Naive thymus-derived CD8-positive, alpha-beta T cell (primary cell): Measurements from ENCODE around the gene SCYL1. TPM values are rescaled to one million over a fixed set of nuclear protein-coding genes. Genes with fewer than 3 reads are reported as not detected.
"Not testable (repeated sequence)": the region's sequence is repeated elsewhere in the genome, so short reads cannot be mapped to it uniquely, and the experiment has no call there.

Source experiments
- ATAC-seq, 2 donors: fragments of 150-1000 bp; cut with Tn5 transposase in 1 of 2; sonication (Bioruptor Pico), chemical (Tn5 transposase) in 1 of 2; 1 replicate in 1 of 2; 2 replicates in 1 of 2; pipeline ENCODE4 v1.10.0; 2021; ENCODE audit warnings: mild to moderate bottlenecking in 2 of 2, moderate library complexity in 2 of 2
- POLR2A ChIA-PET: fragments of 350-600 bp; sonication (Branson Sonifier 250); formaldehyde crosslinking; loops from one replicate; lab custom pipeline; 2021; ENCODE audit warnings: antibody characterized with exemption; lab: Charles Lee
- DNase-seq, 10 donors: peaks; one replicate each; pipeline versions ENCODE4 v3.0.0 to v3.0.0-alpha.2; 2020 to 2022
- H3K27ac Mint-ChIP-seq, 10 donors: one replicate each; pipeline ENCODE4 v1.8.0; 2020 to 2022; ENCODE audit warnings: mild to moderate bottlenecking in 10 of 10, mixed read lengths in 10 of 10, moderate library complexity in 4 of 10, inconsistent platforms in 1 of 10
- H3K27me3 Mint-ChIP-seq, 5 donors: one replicate each; pipeline ENCODE4 v1.8.0; 2021 to 2022; ENCODE audit warnings: mixed read lengths in 5 of 5
- H3K36me3 Mint-ChIP-seq, 3 donors: one replicate each; pipeline ENCODE4 v1.8.0; 2020 to 2022; ENCODE audit warnings: mixed read lengths in 3 of 3, mild to moderate bottlenecking in 2 of 3, inconsistent platforms in 1 of 3
- H3K4me1 Mint-ChIP-seq, 4 donors: one replicate each; pipeline ENCODE4 v1.8.0; 2021 to 2022; ENCODE audit warnings: mixed read lengths in 4 of 4
- H3K4me3 Mint-ChIP-seq, 10 donors: one replicate each; pipeline ENCODE4 v1.8.0; 2020 to 2022; ENCODE audit warnings: mild to moderate bottlenecking in 10 of 10, mixed read lengths in 10 of 10, moderate library complexity in 6 of 10, inconsistent platforms in 1 of 10
- H3K9me3 Mint-ChIP-seq, 9 donors: one replicate each; pipeline ENCODE4 v1.8.0; 2020 to 2022; ENCODE audit warnings: mixed read lengths in 9 of 9, mild to moderate bottlenecking in 3 of 9, inconsistent platforms in 1 of 9, moderate library complexity in 1 of 9
- polyA plus RNA-seq, 3 donors: library from polyadenylated mRNA; unstranded; fragments of 300-500 nt; fragmentation: Illumina TruSeq; gene quantifications; one replicate each; pipeline ENCODE4 v1.2.3, GENCODE V29; 2021
- total RNA-seq, 8 experiments: library from RNA in 2 of 8; stranded (reverse) in 2 of 8; gene quantifications; one replicate each; pipeline ENCODE4 v1.2.3 and lab custom pipeline; 2021 to 2026

Gene SCYL1
- total and polyA plus RNA-seq, 5 experiments from 2014 or later, result 23.2 to 70.6 (median 41.5) TPM

GRCh38 chr11:65558930-65559509, 34.1 kb downstream of the SCYL1 start:
- ATAC-seq (no peak), DNase-seq (no peak)
- H3K27me3 Mint-ChIP-seq, result no peaks in the 10 kb centered on the region
- peaks cover 38 to 67% (median 67%) of the 10 kb centered on the region in 4 donors for H3K4me1 Mint-ChIP-seq
- H3K27ac Mint-ChIP-seq, result peak overlapping the region; percentile 80 to 93 (median 86)
- no peaks in the 10 kb centered on the region for H3K36me3 Mint-ChIP-seq
- H3K4me3 Mint-ChIP-seq, result peak overlapping the region; percentile 61 to 91 (median 69)
- H3K9me3 Mint-ChIP-seq, result no peaks in the 10 kb centered on the region
- POLR2A ChIA-PET, result interaction anchor here (0.6 to 6.3 kb wide), 11 partner anchors 8 to 61 kb away, joined by 3 to 67 read pairs (median 7); partner anchors contain the start of genes EHBP1L1, FAM89B, MALAT1 and PCNX3

GRCh38 chr11:65559535-65559934, 34.7 kb downstream of the SCYL1 start:
- peak overlapping the region; percentile 43 to 91 (median 62) for H3K4me3 Mint-ChIP-seq
- H3K36me3 Mint-ChIP-seq, result no peaks in the 10 kb centered on the region
- POLR2A ChIA-PET, result interaction anchor here (0.6 to 6.3 kb wide), 10 partner anchors 8 to 61 kb away, joined by 3 to 67 read pairs (median 7); partner anchors contain the start of genes FAM89B, MALAT1, PCNX3 and ZNRD2
- peak overlapping the region; percentile 64 to 93 (median 86) for H3K27ac Mint-ChIP-seq
- no peaks in the 10 kb centered on the region for H3K9me3 Mint-ChIP-seq
- no peak for ATAC-seq
- H3K4me1 Mint-ChIP-seq, result peaks cover 34 to 67% (median 62%) of the 10 kb centered on the region in 4 donors
- no peak for DNase-seq
- no peaks in the 10 kb centered on the region for H3K27me3 Mint-ChIP-seq

GRCh38 chr11:65559951-65560537, 35.2 kb downstream of the SCYL1 start:
- Mint-ChIP-seq H3K4me1 (peaks cover 31 to 64% (median 61%) of the 10 kb centered on the region in 4 donors), H3K27me3 (no peaks in the 10 kb centered on the region), H3K9me3 (no peaks in the 10 kb centered on the region), H3K27ac (peak overlapping the region; percentile 44 to 92 (median 80)), H3K4me3 (peak overlapping the region in 7 of 10 donors; percentile 22 to 91 (median 42)), H3K36me3 (no peaks in the 10 kb centered on the region)
- POLR2A ChIA-PET, result interaction anchor here (1.0 to 6.3 kb wide), 8 partner anchors 7 to 102 kb away, joined by 3 to 67 read pairs (median 12); partner anchors contain the start of genes FAM89B, MALAT1, RELA and ZNRD2
- ATAC-seq (no peak), DNase-seq (no peak)

GRCh38 chr11:65560555-65561418, 35.9 kb downstream of the SCYL1 start:
- ATAC-seq (no peak), DNase-seq (no peak)
- no peaks in the 10 kb centered on the region for H3K9me3 Mint-ChIP-seq
- no peaks in the 10 kb centered on the region for H3K27me3 Mint-ChIP-seq
- H3K27ac Mint-ChIP-seq, result peak overlapping the region in 9 of 10 donors; percentile 44 to 92 (median 80)
- H3K4me1 Mint-ChIP-seq, result peaks cover 26 to 64% (median 61%) of the 10 kb centered on the region in 4 donors
- POLR2A ChIA-PET, result interaction anchor here (1.1 to 6.3 kb wide), 11 partner anchors 9 to 144 kb away, joined by 3 to 67 read pairs (median 5); partner anchors contain the start of genes FAM89B, MALAT1, RELA and ZNRD2
- H3K36me3 Mint-ChIP-seq, result no peaks in the 10 kb centered on the region
- peak overlapping the region in 6 of 10 donors; percentile 18 to 74 (median 32) for H3K4me3 Mint-ChIP-seq

- POLR2A ChIA-PET, result interaction anchor here (1.0 to 6.3 kb wide), 8 partner anchors 9 to 145 kb away, joined by 3 to 67 read pairs (median 5); partner anchors contain the start of genes FAM89B, MALAT1 and ZNRD2
- no peak for DNase-seq
- peak overlapping the region in 3 of 10 donors; percentile 14 to 37 (median 36) for H3K4me3 Mint-ChIP-seq
- H3K9me3 Mint-ChIP-seq, result no peaks in the 10 kb centered on the region
- H3K27me3 Mint-ChIP-seq, result no peaks in the 10 kb centered on the region
- peaks cover 20 to 64% (median 61%) of the 10 kb centered on the region in 4 donors for H3K4me1 Mint-ChIP-seq
- no peak for ATAC-seq
- peaks cover 0 to under 1% (median under 1%) of the 10 kb centered on the region in 3 donors for H3K36me3 Mint-ChIP-seq
- peak overlapping the region in 6 of 10 donors; percentile 20 to 89 (median 82) for H3K27ac Mint-ChIP-seq
These were observed 37.1 kb downstream of the SCYL1 start for GRCh38 chr11:65562020-65562419.

DNA sequence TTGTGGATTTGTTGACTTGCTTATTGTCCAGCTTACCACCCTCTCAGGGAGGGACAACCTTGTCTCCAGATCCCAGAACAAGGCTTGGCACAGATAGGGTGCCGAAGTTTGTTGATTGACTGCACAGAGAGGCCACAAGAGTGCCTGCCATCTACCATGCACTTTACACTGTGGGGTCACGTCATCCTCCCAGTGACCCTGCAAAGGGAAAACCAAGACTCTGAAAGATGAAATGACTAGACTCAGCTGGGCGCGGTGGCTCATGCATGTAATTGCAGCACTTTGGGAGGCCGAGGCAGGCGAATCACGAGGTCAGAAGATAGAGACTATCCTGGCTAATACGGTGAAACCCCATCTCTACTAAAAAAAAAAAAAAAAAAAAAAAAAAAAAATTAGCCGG, 37.9 kb downstream of the SCYL1 start:
- no peak for ATAC-seq
- POLR2A ChIA-PET, result interaction anchor here (0.6 to 6.3 kb wide), 5 partner anchors 9 to 149 kb away, joined by 3 to 67 read pairs (median 3); partner anchors contain the start of genes FAM89B and ZNRD2
- Mint-ChIP-seq H3K9me3 (no peaks in the 10 kb centered on the region), H3K4me3 (no peak overlapping the region), H3K36me3 (peaks cover 0 to 3% (median 3%) of the 10 kb centered on the region in 3 donors), H3K27ac (peak overlapping the region in 7 of 10 donors; percentile 18 to 87 (median 59)), H3K27me3 (no peaks in the 10 kb centered on the region), H3K4me1 (peaks cover 20 to 64% (median 60%) of the 10 kb centered on the region in 4 donors)
- DNase-seq, result no peak

DNA sequence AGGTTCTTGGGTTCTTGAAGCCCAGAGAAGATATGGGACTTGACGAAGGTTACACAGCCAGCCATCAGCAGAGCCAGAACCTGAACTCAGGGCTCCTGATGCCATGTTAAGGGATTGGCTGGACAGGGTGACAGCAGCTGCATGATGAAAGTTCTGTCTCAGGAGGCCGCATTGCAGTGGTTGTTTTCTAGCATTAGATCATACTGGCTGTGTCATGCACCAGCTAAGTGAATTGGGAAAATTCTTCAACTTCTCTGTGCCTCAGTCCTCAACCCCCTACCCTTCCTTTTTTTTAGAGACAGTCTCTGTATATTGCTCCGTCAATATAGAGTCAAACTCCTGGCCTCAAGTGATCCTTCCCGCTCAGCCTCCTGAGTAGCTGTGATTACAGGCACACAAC, 38.7 kb downstream of the SCYL1 start:
- no peaks in the 10 kb centered on the region for H3K9me3 Mint-ChIP-seq

DNA sequence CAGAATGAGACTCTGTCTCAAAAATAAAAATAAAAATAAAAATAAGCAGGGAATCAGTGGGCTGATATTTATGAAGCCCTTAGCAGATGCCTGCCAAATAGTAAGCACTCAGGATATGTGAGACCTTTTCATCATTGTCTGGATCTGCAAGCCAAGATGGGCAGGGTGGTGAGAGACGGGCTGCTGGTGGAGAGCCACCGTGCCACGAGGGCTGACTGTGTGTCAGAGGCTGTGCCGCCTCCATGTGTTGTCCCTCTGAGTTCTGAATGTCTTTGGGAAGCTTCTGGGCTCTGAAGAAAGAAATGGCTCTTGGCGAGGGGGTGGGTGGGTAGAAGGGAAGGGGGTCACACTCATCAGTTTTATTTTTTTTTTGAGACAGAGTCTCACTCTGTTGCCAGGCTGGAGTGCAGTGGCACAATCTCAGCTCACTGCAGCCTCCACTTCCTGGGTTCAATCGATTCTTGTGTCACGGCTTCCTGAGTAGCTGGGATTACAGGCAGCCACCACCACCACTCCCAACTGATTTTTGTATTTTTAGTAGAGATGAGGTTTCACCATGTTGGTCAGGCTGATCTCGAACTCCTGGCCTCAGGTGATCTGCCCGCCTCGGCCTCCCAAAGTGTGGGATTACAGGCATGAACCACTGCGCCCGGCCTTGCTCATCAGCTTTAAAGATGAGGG, 40.1 kb downstream of the SCYL1 start:
- H3K27me3 Mint-ChIP-seq, H3K9me3 Mint-ChIP-seq, H3K36me3 Mint-ChIP-seq: not testable (repeated sequence)
- peak overlapping the region; percentile 83 to 100 (median 96) for H3K27ac Mint-ChIP-seq
- DNase-seq, result peak in 1 of 10 donors; percentile 41
- H3K4me3 Mint-ChIP-seq, result peak overlapping the region; percentile 57 to 87 (median 76)
- ATAC-seq, result peak in 1 of 2 donors; percentile 10
- POLR2A ChIA-PET, result interaction anchor here (0.7 to 5.2 kb wide), 17 partner anchors 8 to 1175 kb away, joined by 3 to 65 read pairs (median 6); partner anchors contain the start of genes EHBP1L1, FIBP, MALAT1 and PCNX3
- peaks cover 31 to 71% (median 68%) of the 10 kb centered on the region in 4 donors for H3K4me1 Mint-ChIP-seq

More for the DNA sequence above, 38.7 kb downstream of the SCYL1 start:
- H3K27me3 Mint-ChIP-seq, result no peaks in the 10 kb centered on the region
- ATAC-seq (no peak), DNase-seq (no peak)
- H3K4me3 Mint-ChIP-seq, result peak overlapping the region in 3 of 10 donors; percentile 16 to 57 (median 56)
- POLR2A ChIA-PET, result interaction anchor here (0.6 to 6.3 kb wide), 8 partner anchors 8 to 148 kb away, joined by 3 to 67 read pairs (median 4); partner anchors contain the start of genes EHBP1L1, FAM89B and ZNRD2
- peaks cover 0 to 8% (median 3%) of the 10 kb centered on the region in 3 donors for H3K36me3 Mint-ChIP-seq
- H3K4me1 Mint-ChIP-seq, result peaks cover 24 to 71% (median 66%) of the 10 kb centered on the region in 4 donors
- peak overlapping the region; percentile 25 to 97 (median 84) for H3K27ac Mint-ChIP-seq

DNA sequence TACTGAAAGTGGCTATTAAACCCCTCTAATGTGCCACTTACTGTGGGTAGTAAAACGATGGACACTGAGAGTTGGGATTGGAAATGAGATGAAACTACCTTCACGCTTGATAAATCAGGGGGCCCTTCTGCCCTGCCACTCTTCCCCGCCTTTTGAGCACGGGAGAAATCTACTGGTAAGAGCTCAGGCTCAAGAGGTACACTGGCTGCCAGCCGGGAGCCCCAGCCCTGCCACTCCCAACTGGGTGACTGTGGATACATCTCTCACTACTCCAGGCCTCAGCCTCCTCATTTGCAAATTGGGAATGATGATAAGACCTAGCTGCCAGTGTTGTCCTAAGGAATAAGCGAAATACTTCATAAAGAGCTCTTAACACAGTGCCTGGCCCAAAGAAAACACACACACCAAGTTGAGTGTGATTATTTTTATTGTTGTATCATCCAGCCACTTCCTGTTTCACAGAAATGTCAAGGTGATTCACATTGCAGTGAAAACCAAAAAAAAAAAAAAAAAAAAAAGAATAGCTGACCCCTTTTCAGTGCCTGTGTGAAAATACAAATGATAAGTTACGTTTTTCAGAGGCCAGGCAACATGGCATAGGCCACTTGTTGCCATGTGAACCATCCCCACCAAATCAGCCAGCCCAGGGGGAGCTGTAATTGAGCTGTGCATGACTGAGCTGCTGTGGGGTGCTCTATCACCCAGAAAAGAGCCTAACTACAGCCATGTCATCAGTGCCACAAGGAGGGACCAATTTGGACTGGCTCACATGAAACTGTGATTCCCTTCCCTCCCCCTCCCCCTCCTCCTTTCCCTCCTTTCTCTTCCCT, 41.0 kb downstream of the SCYL1 start:
- Mint-ChIP-seq H3K36me3 (peaks cover 0 to 9% (median 5%) of the 10 kb centered on the region in 3 donors), H3K9me3 (no peaks in the 10 kb centered on the region), H3K4me3 (peak overlapping the region; percentile 57 to 87 (median 76)), H3K27ac (peak overlapping the region; percentile 83 to 100 (median 96)), H3K27me3 (no peaks in the 10 kb centered on the region), H3K4me1 (peaks cover 28 to 70% (median 65%) of the 10 kb centered on the region in 4 donors)
- DNase-seq, result peak in 2 of 10 donors; percentile 40 to 48
- POLR2A ChIA-PET, result interaction anchor here (0.7 to 5.2 kb wide), 17 partner anchors 9 to 701 kb away, joined by 3 to 65 read pairs (median 8); partner anchors contain the start of genes CFL1, EHBP1L1, MALAT1 and PCNX3
- ATAC-seq, result peak in 1 of 2 donors; percentile 12
